G401 (cell line): ENCODE measurements around the gene CDH22. TPM values are rescaled to one million over a fixed set of nuclear protein-coding genes. Genes with fewer than 3 reads are reported as not detected.

Experiments
- DNase-seq: peaks from one replicate; pipeline ENCODE4 v3.0.0-alpha.2; 2015; ENCODE audit warnings: low spot score
- in situ Hi-C: cut with HindIII; loops from 2 replicates; pipeline ENCODE4 v1.10.0; 2016; ENCODE audit warnings: low sequenced_read_pairs, mixed read lengths
- total RNA-seq: library from RNA; depleted of rRNA; stranded (reverse); fragments of >200 nt; shearing (Covaris generic); gene quantifications from 2 replicates; pipeline ENCODE4 v1.2.3, GENCODE V29; 2014

Gene CDH22
- total RNA-seq, 1 experiment from 2014 or later: not detected

DNA sequence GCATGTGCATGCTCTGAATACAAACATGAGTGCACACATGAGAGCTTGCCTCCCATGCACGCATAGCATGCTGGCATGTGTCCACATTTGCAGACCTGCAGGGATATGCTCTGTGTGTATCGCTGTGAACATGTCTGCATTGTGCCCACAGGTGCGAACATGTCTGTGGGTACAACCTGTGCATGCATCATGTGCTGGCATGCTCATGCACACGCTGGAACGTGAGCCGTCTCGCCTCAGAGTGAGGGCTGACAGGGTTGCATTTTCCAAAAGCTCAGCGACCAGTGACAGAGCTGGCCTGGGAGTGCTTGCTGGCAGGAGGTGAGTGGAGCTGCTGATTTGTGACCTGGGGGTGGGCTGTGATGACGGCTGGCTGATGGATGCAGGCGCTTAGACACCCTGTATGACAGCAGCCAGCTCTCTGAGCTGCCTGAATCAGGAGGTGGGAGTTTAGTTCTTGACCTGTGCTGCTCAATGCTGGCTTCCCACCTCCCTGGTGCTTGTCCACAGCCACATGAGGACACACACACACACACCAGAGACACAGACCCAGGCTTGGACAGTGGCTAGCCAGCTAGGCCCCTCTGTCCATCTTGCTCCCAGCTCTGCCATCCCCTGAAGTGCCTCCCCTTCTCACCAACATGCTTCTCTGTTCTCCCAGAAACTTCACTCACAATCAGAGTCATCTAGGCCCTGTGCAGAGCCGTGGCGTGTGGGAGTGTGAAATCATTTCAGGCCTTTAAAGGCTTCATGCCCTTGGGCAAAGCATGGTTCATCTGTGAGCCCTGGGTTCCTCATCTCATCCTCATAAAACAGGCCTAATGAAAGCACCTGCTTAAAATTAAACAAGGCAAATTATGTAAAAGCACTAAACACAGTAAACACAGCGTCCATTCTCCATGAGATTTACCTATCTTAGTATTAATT is 138.8 kb downstream of the CDH22 start:
- peak; percentile 55 for DNase-seq
- in situ Hi-C loops: no loop called here

- in situ Hi-C loops: no loop called here
- DNase-seq: no peak
Measured at GRCh38 chr20:46168438-46168837, 139.9 kb downstream of the CDH22 start.

DNA sequence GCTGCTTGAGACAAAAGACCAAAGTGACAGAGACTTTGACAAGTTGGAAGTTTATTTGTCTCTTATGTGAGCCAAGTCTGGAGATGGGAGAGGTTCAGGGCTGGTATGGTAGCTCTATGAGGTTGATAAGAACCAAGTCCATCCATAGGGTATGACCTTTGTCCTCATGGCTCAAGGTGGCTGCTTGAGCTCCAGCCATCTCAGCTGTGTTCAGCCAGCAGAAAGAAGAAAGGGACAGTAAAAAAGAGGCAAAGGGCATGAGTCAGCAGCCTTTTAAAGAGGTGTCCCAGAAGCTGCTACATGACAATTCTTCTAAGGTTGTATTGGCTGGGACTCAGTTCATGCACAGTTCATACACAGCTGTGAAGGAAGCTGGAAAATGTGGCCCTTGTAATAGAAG is 141.2 kb downstream of the CDH22 start:
- no peak for DNase-seq
- in situ Hi-C loops: no loop called here

GRCh38 chr20:46164254-46164653 is 144.0 kb downstream of the CDH22 start:
- in situ Hi-C loops: no loop called here
- DNase-seq: no peak

DNA sequence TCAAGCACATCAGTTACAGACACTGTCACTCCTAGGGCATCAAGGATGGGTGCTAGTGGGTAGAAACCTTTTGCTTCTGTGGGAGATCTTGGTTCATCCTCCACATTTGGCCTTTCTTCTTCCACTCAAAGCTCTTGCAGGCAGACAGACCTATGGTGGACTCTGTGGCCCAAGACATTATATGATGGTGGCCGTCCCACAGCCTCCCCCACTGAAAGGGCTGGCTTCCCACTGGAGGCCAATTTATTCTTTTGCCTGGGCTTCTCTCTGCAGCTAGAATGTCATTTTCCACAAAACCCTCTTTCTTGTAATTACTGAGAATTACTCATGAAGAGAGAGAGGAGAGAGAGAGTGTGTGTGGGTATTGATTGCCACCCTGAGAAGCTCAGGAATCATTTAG is 146.4 kb downstream of the CDH22 start:
- in situ Hi-C loops: no loop called here
- no peak for DNase-seq

- in situ Hi-C loops: no loop called here
Measured at GRCh38 chr20:46160661-46161060, 147.6 kb downstream of the CDH22 start.

DNA sequence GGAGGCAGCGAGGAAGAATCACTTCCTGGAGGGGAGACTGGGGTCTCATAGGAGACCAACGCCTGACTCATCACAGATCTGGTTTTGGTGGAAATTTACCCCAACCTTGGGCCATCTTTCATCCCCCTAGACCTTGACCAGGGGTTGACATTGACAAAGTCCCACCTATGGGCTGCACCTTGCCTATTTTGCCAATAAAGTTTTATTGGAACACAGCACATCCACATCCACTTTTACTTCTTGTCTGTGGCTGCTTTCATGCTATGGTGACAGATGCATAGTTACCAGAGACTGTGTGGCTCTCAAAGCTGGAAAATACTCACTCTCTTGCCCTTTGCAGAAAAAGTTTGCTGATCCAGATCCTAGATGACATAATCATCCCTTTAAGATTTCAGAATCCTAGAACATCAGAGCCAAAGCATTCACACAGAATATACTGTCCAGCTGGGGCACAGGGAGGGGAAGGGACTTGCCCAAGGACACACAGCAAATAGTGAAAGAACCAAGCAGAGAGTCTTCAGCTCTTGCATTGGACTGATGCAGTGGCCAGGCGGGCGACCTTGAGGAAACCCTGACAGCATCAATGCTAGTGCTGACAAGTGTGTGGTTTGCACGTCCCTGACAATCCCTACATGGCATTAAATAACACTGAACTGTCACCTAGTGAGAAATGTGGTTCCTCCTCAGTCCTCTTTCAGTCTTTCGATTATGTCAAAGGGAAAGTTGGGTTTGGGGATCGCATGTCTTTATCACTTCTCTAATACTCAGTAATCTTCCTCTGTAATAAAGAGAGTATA is 149.0 kb downstream of the CDH22 start:
- in situ Hi-C loops: no loop called here
- DNase-seq: no peak

More at GRCh38 chr20:46160661-46161060, 147.6 kb downstream of the CDH22 start:
- DNase-seq: no peak

DNA sequence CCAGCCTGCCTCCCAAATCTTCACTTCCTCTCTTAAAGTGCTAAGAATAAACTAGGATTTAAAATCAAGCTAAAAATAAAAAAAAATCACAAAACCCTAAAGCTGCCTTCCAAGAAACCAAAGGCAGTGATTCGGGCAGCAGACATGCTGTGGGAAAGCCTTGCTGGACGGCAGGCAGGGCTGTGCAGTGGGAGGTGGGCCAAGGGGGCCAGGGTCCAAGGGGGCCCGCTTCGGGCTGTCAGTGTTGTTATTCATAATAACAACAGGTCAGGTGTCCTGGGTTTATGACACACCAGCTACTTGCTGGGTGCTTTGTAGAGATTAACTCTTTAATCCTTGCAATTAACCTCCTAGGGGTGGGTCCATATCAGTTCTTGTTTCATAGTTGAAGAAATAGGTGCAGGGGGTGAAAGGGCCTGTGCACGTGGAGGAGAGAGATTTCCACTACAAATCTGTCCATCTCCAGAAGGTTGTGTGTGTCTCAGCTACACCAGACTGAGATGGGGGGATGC is 149.8 kb downstream of the CDH22 start:
- in situ Hi-C loops: no loop called here
- DNase-seq: no peak

GRCh38 chr20:46157625-46158024 is 150.7 kb downstream of the CDH22 start:
- DNase-seq: no peak
- in situ Hi-C loops: no loop called here

DNA sequence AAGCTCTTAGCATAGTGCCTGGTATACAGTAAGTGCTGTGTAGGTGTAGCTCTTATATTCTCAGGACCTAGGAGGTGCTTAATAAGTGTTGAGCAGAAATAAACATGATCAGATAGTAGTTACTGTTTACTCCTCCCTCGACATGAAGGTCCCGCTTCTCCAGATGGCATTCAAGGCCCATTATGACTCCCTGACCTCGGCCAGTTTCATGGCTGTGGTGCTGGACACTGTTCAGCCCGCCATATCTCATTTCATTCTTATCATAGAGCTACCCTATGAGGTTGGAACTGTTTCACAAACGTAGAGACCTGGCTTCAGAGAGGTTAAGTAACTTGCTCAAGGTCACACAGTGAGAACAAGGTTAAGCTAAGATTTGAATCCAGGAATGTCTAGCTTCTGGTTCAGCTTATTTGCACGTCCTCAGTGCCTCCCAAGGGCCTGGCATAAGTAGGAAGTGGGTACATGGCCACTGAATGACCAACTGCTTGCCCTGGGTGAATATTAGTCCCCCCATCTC is 151.2 kb downstream of the CDH22 start:
- in situ Hi-C loops: no loop called here
- no peak for DNase-seq

- in situ Hi-C loops: no loop called here
- DNase-seq: no peak
Measured at GRCh38 chr20:46156065-46156464, 152.2 kb downstream of the CDH22 start.

DNA sequence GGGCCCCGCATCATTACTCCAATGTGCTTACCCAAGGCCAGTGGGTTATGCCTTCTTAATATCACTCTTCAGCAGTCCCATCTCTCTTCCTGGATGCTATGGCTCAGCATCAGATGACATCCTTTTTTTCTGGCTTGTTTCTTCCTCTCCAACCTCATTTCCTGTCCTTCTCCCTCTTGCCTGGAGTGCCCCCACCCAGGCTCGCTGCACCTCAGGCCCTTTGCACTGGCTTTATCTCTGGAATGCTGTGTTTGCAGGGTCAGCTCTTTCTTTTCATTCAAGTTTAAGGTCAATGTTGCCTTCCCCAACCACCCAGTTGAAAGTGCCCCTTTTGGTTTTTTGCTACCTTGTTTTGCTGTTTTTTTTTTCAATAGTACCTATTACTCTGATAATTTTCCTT is 153.5 kb downstream of the CDH22 start:
- in situ Hi-C loops: loop anchor here (5.0 kb wide), 1 partner anchor 68 kb away; no protein-coding TSS in a partner anchor
- no peak for DNase-seq

GRCh38 chr20:46154305-46154704 is 154.0 kb downstream of the CDH22 start:
- DNase-seq: no peak
- in situ Hi-C loops: loop anchor here (5.0 kb wide), 1 partner anchor 68 kb away; no protein-coding TSS in a partner anchor

DNA sequence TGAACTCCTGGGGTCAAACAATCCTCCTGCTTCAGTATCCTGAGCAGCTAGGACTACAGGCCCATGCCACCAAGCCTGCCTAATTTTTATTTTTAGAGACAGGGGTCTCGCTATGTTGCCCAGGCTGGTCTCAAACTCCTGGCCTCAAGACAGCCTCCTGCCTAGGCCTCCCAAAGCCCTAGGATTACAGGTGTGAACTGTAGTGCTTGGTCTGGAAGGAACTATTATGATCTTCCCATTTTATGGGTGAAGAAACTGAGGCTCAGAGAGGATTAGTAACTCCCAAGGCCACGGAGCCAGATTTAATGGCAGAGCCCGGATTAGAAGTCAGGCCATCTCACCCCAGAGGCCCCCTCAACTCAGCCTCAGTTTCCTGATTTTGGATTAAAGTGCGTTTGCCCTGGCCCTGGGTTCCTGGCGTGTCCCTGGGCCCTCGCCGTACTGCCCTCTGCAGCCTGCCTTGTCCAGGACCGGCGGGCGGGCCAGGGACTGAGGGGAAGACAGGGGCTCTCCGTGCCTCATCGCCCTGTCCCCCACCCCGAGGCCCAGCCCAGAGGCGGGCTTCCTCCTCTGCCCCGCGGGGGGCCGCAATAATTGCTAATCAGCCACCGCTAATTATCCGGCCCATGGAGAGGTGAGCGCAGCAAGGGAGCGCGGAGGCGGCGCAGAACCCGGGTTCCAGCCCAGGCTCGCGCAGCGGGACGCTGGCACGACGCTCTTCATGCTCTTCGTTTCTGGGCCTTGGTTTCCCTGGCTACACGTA is 155.3 kb downstream of the CDH22 start:
- no peak for DNase-seq
- in situ Hi-C loops: loop anchor here (5.0 kb wide), 1 partner anchor 69 kb away; no protein-coding TSS in a partner anchor

- in situ Hi-C loops: loop anchor here (5.0 kb wide), 1 partner anchor 70 kb away; no protein-coding TSS in a partner anchor
- DNase-seq: no peak
Measured at GRCh38 chr20:46151936-46152335, 156.4 kb downstream of the CDH22 start.

DNA sequence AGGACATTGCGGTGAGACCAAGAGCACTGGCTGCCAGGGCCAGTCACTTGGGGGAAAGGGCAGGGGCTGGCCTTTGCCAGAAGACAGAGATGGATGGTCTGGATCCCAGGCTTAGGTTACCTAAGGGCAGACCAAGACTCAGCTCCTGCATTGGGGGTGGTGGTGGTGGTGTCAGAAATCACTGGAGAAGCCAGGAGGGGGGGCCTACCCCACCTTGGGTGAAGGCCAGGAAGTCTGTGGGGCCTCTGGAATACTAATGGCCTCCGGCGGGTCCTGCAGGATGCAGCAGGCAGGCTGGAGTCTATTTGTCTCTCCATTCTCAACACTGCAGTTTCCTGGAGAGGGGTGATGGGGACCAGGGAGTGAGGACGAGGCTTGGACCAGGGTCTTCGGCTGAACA is 157.4 kb downstream of the CDH22 start:
- in situ Hi-C loops: loop anchor here (5.0 kb wide), 1 partner anchor 71 kb away; no protein-coding TSS in a partner anchor
- DNase-seq: no peak

GRCh38 chr20:46148313-46149208 is 159.7 kb downstream of the CDH22 start:
- in situ Hi-C loops: no loop called here
- no peak for DNase-seq

DNA sequence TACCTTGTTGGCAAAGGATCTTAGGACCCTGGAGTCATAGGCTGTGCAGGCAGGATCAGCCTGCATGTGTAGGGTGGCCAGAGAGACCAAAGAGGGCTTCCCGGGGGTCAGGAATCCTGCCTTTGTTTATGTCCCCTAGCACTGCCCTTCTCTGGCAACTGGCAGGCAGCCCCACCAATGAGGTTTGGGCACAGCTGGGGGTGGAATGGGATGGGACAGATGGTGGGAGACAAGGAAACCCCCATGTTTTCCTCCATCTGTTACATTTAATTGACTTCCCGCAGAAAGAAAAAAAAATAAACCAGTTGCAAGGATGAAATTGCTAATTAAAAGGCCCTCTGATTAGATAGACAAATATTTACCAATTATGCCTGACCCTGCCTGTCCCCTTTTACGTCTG is 162.6 kb downstream of the CDH22 start:
- peak; percentile 66 for DNase-seq
- in situ Hi-C loops: no loop called here
